NCI-H1105 (cell line): ENCODE measurements around the gene CCDC51.
"Not testable (repeated sequence)": the region's sequence is repeated elsewhere in the genome, so short reads cannot be mapped to it uniquely, and the experiment has no call there.

Experiments used
- DNase-seq: peaks from one replicate; lab custom pipeline; 2025; lab: John Stamatoyannopoulos, UW

CCDC51 gene

GRCh38 chr3:48405971-48406370 is 33.9 kb downstream of the CCDC51 start:
- no peak for DNase-seq

GRCh38 chr3:48405343-48405881 is 34.5 kb downstream of the CCDC51 start:
- no peak for DNase-seq

GRCh38 chr3:48404440-48405342 is 35.2 kb downstream of the CCDC51 start:
- no peak for DNase-seq

- DNase-seq: no peak
These were observed 36.1 kb downstream of the CCDC51 start for GRCh38 chr3:48403533-48404439.

- DNase-seq: no peak
These were observed 37.0 kb downstream of the CCDC51 start for GRCh38 chr3:48402907-48403306.

GRCh38 chr3:48402281-48402732 is 37.6 kb downstream of the CCDC51 start:
- no peak for DNase-seq

- DNase-seq: not testable (repeated sequence)
These were observed 38.5 kb downstream of the CCDC51 start for GRCh38 chr3:48401434-48401901.

- DNase-seq: no peak
These were observed 39.0 kb downstream of the CCDC51 start for GRCh38 chr3:48400824-48401433.

- DNase-seq: no peak
These were observed 40.3 kb downstream of the CCDC51 start for GRCh38 chr3:48399387-48400172.

GRCh38 chr3:48398701-48399386 is 41.1 kb downstream of the CCDC51 start:
- no peak for DNase-seq

- DNase-seq: no peak
These were observed 41.9 kb downstream of the CCDC51 start for GRCh38 chr3:48397767-48398681.

- DNase-seq: no peak
These were observed 44.2 kb downstream of the CCDC51 start for GRCh38 chr3:48395714-48396113.

GRCh38 chr3:48394391-48394790 is 45.5 kb downstream of the CCDC51 start:
- no peak for DNase-seq

GRCh38 chr3:48388966-48389365 is 51.0 kb downstream of the CCDC51 start:
- DNase-seq: no peak

- DNase-seq: no peak
These were observed 52.3 kb downstream of the CCDC51 start for GRCh38 chr3:48387634-48388033.
